WTC11 (cell line): ENCODE data around the gene ZNF335. TPM values are rescaled to one million over a fixed set of nuclear protein-coding genes. Genes with fewer than 3 reads are reported as not detected.

ENCODE experiments used
- ATAC-seq: fragments of 200-7000 bp; cut with Tn5 transposase; 2 replicates; pipeline ENCODE4 v1.10.0; 2021; ENCODE audit warnings: mild to moderate bottlenecking, moderate library complexity
- Bru-seq: library from RNA; stranded (reverse); fragments of 400-500 nt; gene quantifications from one replicate; lab custom pipeline; 2021; lab: Mats Ljungman, UMichigan
- CTCF ChIA-PET: fragments of 300-600 bp; sonication (Branson Sonifier 250); formaldehyde crosslinking; loops from one replicate; lab custom pipeline; 2021; ENCODE audit warnings: antibody characterized with exemption; lab: Charles Lee
- POLR2A ChIA-PET: fragments of 350-600 bp; sonication (Branson Sonifier 250); formaldehyde crosslinking; loops from one replicate; lab custom pipeline; 2021; ENCODE audit warnings: antibody characterized with exemption; lab: Charles Lee
- DNase-seq: peaks from one replicate; pipeline ENCODE4 v3.0.0; 2021; ENCODE audit warnings: low spot score
- H3K27ac Mint-ChIP-seq: 2 replicates; pipeline ENCODE4 v1.8.0; 2021; ENCODE audit warnings: mixed read lengths
- H3K27me3 Mint-ChIP-seq: 2 replicates; pipeline ENCODE4 v1.8.0; 2021; ENCODE audit warnings: low read depth, mild to moderate bottlenecking, moderate library complexity, mixed read lengths
- H3K36me3 Mint-ChIP-seq: 2 replicates; pipeline ENCODE4 v1.8.0; 2021; ENCODE audit warnings: mixed read lengths
- H3K4me1 Mint-ChIP-seq: 2 replicates; pipeline ENCODE4 v1.8.0; 2022; ENCODE audit warnings: mixed read lengths
- H3K4me3 Mint-ChIP-seq: 2 replicates; pipeline ENCODE4 v1.8.0; 2021; ENCODE audit warnings: mild to moderate bottlenecking, moderate library complexity, mixed read lengths
- H3K9me3 Mint-ChIP-seq: 2 replicates; pipeline ENCODE4 v1.8.0; 2021; ENCODE audit warnings: mixed read lengths
- ATF1 ChIP-seq: sonication (generic); formaldehyde crosslinking; IDR thresholded peaks from 2 replicates; pipeline ENCODE4 v1.8.1; 2023; ENCODE audit warnings: mild to moderate bottlenecking, moderate library complexity, missing genetic modification reagents
- ATF3 ChIP-seq: sonication (generic); formaldehyde crosslinking; conservative IDR thresholded peaks from 2 replicates; pipeline ENCODE4 v1.8.1; 2022; ENCODE audit warnings: mild to moderate bottlenecking, missing genetic modification reagents
- CDX4 ChIP-seq: fragments of 250-450 bp; sonication (Bioruptor Pico); IDR thresholded peaks from 2 replicates; pipeline ENCODE4 v1.9.0; 2021; ENCODE audit warnings: moderate library complexity, mild to moderate bottlenecking, inconsistent platforms, borderline replicate concordance
- EMX1 ChIP-seq: fragments of 250-450 bp; sonication (Bioruptor Pico); IDR thresholded peaks from 2 replicates; pipeline ENCODE4 v1.8.0; 2021; ENCODE audit warnings: mild to moderate bottlenecking
- ERG ChIP-seq: fragments of 250-450 bp; sonication (Bioruptor Pico); IDR thresholded peaks from 2 replicates; pipeline ENCODE4 v1.8.0; 2021; ENCODE audit warnings: mild to moderate bottlenecking
- ESRRA ChIP-seq: sonication (generic); formaldehyde crosslinking; IDR thresholded peaks from 2 replicates; pipeline ENCODE4 v1.8.1; 2022; ENCODE audit warnings: mild to moderate bottlenecking, missing genetic modification reagents, borderline replicate concordance
- FOXJ3 ChIP-seq: sonication (generic); formaldehyde crosslinking; IDR thresholded peaks from 2 replicates; pipeline ENCODE4 v1.9.0; 2021; ENCODE audit warnings: missing genetic modification reagents, mild to moderate bottlenecking, borderline replicate concordance
- FOXK1 ChIP-seq: sonication (generic); formaldehyde crosslinking; IDR thresholded peaks from 2 replicates; pipeline ENCODE4 v1.8.0; 2022; ENCODE audit warnings: mild to moderate bottlenecking, moderate library complexity, missing genetic modification reagents
- GABPB1 ChIP-seq: sonication (generic); formaldehyde crosslinking; IDR thresholded peaks from 2 replicates; pipeline ENCODE4 v1.8.1; 2023; ENCODE audit warnings: mild to moderate bottlenecking, missing genetic modification reagents
- GTF2I ChIP-seq: fragments of 250-450 bp; sonication (Bioruptor Pico); conservative IDR thresholded peaks from 2 replicates; pipeline ENCODE4 v1.4.0; 2021; ENCODE audit warnings: mild to moderate bottlenecking
- MLX ChIP-seq: sonication (generic); formaldehyde crosslinking; IDR thresholded peaks from 2 replicates; pipeline ENCODE4 v1.8.1; 2023; ENCODE audit warnings: mild to moderate bottlenecking, missing genetic modification reagents, moderate library complexity
- MXD4 ChIP-seq: fragments of 250-450 bp; sonication (Bioruptor Pico); IDR thresholded peaks from 2 replicates; pipeline ENCODE4 v1.8.0; 2021; ENCODE audit warnings: mild to moderate bottlenecking, moderate library complexity, borderline replicate concordance
- NR1H2 ChIP-seq: sonication (generic); formaldehyde crosslinking; IDR thresholded peaks from 2 replicates; pipeline ENCODE4 v1.9.0; 2021; ENCODE audit warnings: mild to moderate bottlenecking, moderate library complexity, missing genetic modification reagents
- PRDM15 ChIP-seq: sonication (generic); formaldehyde crosslinking; IDR thresholded peaks from 2 replicates; pipeline ENCODE4 v1.8.0; 2022; ENCODE audit warnings: missing genetic modification reagents
- RORB ChIP-seq: fragments of 250-450 bp; sonication (Bioruptor Pico); IDR thresholded peaks from 2 replicates; pipeline ENCODE4 v1.9.0; 2021; ENCODE audit warnings: mild to moderate bottlenecking
- SOX15 ChIP-seq: fragments of 250-450 bp; sonication (Bioruptor Pico); IDR thresholded peaks from 2 replicates; pipeline ENCODE4 v1.9.0; 2021; ENCODE audit warnings: mild to moderate bottlenecking
- SP1 ChIP-seq: sonication (generic); formaldehyde crosslinking; conservative IDR thresholded peaks from 2 replicates; pipeline ENCODE4 v1.8.1; 2022; ENCODE audit warnings: missing genetic modification reagents
- ZNF121 ChIP-seq: sonication (generic); formaldehyde crosslinking; IDR thresholded peaks from 2 replicates; pipeline ENCODE4 v1.8.0; 2023; ENCODE audit warnings: missing genetic modification reagents
- ZNF263 ChIP-seq: sonication (generic); formaldehyde crosslinking; IDR thresholded peaks from 2 replicates; pipeline ENCODE4 v1.8.1; 2022; ENCODE audit warnings: low read depth, mild to moderate bottlenecking, moderate library complexity, missing genetic modification reagents
- ZNF317 ChIP-seq: sonication (generic); formaldehyde crosslinking; IDR thresholded peaks from 2 replicates; pipeline ENCODE4 v1.8.1; 2023; ENCODE audit warnings: low read depth, mild to moderate bottlenecking, moderate library complexity, missing genetic modification reagents, borderline replicate concordance
- ZNF512 ChIP-seq: sonication (generic); formaldehyde crosslinking; IDR thresholded peaks from 2 replicates; pipeline ENCODE4 v1.8.1; 2022; ENCODE audit warnings: missing genetic modification reagents, borderline replicate concordance
- ZNF532 ChIP-seq: fragments of 250-450 bp; sonication (Bioruptor Pico); IDR thresholded peaks from 2 replicates; pipeline ENCODE4 v1.9.0; 2021; ENCODE audit warnings: mild to moderate bottlenecking, borderline replicate concordance
- long read RNA-seq, 3 experiments: library from RNA in 1 of 3; library from capped mRNA in 1 of 3; library from polyadenylated mRNA in 1 of 3; unstranded in 2 of 3; stranded (forward) in 1 of 3; transcript quantifications; one replicate each; pipeline ENCODE4 v2.0.0, GENCODE V29; 2021
- total RNA-seq: library from RNA; stranded (reverse); gene quantifications from 3 replicates; pipeline ENCODE4 v1.2.3, GENCODE V29; 2021

ZNF335 gene
- total RNA-seq (16.3 to 20.0 TPM (median 16.4 TPM) in 3 replicates), Bru-seq, nascent RNA (percentile 59 among the genes with signal in this experiment)
- long read RNA-seq, experiment 1, full-length matches to known transcripts: 22 of 64 reads
- long read RNA-seq, experiment 1, partial matches to known transcripts: 15 of 64 reads
- long read RNA-seq, experiment 1, other reads (novel, unspliced or antisense): 27 of 64 reads
- long read RNA-seq, experiment 2, full-length matches to known transcripts: 1 of 18 reads
- long read RNA-seq, experiment 2, partial matches to known transcripts: 7 of 18 reads
- long read RNA-seq, experiment 2, other reads (novel, unspliced or antisense): 10 of 18 reads
- long read RNA-seq, experiment 3: 0 reads

GRCh38 chr20:45971675-45972499, at the start of gene ZNF335:
ZNF335 (minus strand) TSS chr20:45972203; CDS start chr20:45971410, 793 bp downstream.
- no peaks in the 10 kb centered on the region; the same call in 1 of the 2 replicates for H3K27me3 Mint-ChIP-seq
- H3K4me3 Mint-ChIP-seq: peak within 1 kb of the TSS; percentile 84
- H3K27ac Mint-ChIP-seq: peak within 1 kb of the TSS; percentile 98
- ATAC-seq: peak; percentile 85
- peaks cover 14% of the 10 kb centered on the region for H3K4me1 Mint-ChIP-seq
- H3K9me3 Mint-ChIP-seq: no peaks in the 10 kb centered on the region
- peaks cover 9% of the 10 kb centered on the region for H3K36me3 Mint-ChIP-seq
- POLR2A ChIA-PET: interaction anchor here (1.5 kb wide), 1 partner anchor 37 kb away, joined by 5 read pairs; the partner anchor contains the start of gene PCIF1
- CTCF ChIA-PET: interaction anchor here (1.0 to 4.1 kb wide), 10 partner anchors 9 to 173 kb away, joined by 4 to 83 read pairs (median 16); partner anchors contain the start of genes CTSA, NEURL2 and PCIF1
- DNase-seq: peak; percentile 94
- TF ChIP-seq NR1H2 (CRISPR knock-in tag) (no peak), SP1 (no peak; the same call in none of the 2 replicates), ATF1 (CRISPR knock-in tag) (no peak), FOXK1 (CRISPR knock-in tag) (peak; percentile 6; the same call in 1 of the 2 replicates), ZNF512 (CRISPR knock-in tag) (no peak), ERG (CRISPR knock-in tag) (no peak), ZNF532 (peak; percentile 35; the same call in 1 of the 2 replicates), ZNF121 (CRISPR knock-in tag) (no peak), MXD4 (CRISPR knock-in tag) (no peak), PRDM15 (no peak), CDX4 (no peak), RORB (CRISPR knock-in tag) (no peak; the same call in 1 of the 2 replicates), ZNF263 (CRISPR knock-in tag) (no peak), ESRRA (CRISPR knock-in tag) (no peak), EMX1 (CRISPR knock-in tag) (0 out of 2 replicates have a peak, but pooled peaks have one; percentile 48), FOXJ3 (no peak), ZNF317 (CRISPR knock-in tag) (no peak), GABPB1 (peak; percentile 56; the same call in 1 of the 2 replicates), SOX15 (no peak), ATF3 (CRISPR knock-in tag) (no peak), MLX (CRISPR knock-in tag) (no peak), GTF2I (CRISPR knock-in tag) (no peak; the same call in 1 of the 2 replicates)
